GM18907 (cell line): Measurements from ENCODE around the gene IRF5.

Experiments
- ATAC-seq: cut with Tn5 transposase; IDR thresholded peaks from one replicate; pipeline ENCODE4 v1.9.1; 2021; ENCODE audit warnings: mild to moderate bottlenecking, moderate library complexity; ENCODE audit not compliant: unreplicated experiment

Gene IRF5

GRCh38 chr7:128919881-128920799 lies 17.6 kb upstream of the IRF5 start:
- no peak for ATAC-seq

DNA sequence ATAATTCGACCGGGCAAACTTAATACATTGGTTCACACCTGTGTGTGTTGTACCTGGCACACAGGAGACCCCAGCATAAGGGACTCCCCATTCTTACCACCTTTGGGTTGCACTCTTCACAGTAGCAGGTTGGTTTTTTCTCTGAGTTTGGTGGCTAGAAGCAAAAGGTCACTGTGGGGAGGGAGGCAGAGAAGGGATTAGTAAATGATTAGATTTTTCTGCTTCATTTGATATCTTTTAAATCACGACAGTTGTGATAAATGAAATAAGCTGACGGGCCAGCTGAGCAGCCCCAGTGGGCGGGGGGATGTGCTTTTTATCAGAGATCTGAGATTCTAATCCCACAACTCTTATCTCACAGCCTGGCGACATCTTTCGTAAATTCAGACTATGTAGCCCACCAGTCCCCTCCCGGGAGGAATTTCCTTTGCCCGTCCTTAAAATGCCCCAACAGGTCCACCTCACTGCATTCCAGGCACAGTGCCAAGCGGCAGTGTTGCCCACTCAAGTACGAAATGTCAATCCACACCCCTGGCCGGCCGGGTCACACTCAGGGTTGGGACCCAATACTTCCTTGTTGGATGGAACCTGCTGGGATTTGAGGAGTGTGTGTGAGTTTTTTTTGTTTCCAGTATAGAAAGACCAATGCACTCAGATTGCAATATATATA lies 16.7 kb upstream of the IRF5 start:
- no peak for ATAC-seq

DNA sequence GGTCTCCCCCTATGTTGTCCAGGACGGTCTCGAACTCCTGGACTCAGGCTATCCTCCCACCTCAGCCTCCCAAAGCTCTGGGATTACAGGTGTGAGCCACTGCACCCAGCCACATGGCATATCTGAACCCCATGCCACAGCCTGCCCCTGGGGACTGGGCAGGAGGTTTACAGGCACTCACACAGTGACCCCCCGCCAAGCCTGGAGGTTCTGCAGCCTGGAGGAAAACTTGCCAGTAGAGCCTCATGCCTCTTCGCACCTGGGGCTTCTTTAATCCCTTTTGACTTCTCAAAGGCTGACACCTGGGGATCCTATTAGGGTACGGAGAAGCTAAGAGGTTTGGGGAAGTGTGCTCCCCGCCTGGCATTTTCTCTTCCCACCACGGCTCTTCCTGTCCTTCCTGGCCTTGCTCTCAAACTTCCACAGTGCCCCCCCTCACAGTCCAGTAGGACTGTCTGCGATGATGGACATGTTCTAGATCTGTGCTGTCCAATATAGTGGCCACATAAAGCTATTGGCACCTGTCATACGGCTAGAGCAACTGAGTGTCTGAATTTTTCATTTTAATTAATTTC lies 15.8 kb upstream of the IRF5 start:
- no peak for ATAC-seq

DNA sequence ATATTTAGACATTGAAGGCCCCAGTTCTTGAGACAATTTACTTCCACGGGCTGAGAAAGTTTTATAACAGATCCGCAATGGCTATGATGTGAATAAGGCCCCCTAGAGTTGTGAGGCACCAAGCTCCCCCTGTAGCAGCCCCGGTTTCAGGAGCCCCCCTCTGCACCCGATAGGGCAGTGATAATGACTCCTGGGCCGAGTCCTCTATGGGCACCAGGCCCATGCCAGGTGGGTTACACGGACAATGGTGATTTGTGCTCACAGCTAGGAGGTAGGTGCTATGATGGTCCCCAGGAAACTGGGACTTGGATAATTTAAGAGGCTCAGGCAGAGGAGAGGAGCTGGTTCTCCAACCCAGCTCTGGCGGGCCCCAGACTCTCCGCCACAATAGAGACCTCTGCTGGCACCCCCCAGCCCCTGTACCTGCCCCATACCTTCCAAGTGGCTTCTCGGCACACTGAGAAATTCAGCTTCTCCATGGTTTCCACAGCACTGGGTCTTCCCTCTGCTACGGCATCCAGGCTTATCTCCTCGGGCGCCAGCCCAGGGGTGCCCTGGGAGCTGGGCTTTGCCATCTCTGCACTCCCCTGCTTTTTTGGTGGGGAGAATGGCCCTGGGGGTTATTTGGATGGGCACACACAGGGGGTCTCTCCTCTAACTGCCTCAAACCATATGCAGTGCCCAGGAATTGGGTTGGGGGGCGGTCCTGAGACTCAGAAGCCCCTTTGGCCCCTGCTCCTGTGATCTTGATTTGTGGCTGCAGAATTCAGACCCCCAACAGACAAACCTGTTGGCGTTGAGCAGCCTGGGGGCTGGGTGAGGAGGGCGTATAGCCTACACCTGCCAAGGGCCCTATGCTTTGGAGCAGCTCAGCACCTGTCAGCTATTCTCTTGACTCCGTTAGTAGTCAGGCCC lies 15.0 kb upstream of the IRF5 start:
- no peak for ATAC-seq

GRCh38 chr7:128923411-128923800 lies 14.3 kb upstream of the IRF5 start:
- ATAC-seq: no peak

DNA sequence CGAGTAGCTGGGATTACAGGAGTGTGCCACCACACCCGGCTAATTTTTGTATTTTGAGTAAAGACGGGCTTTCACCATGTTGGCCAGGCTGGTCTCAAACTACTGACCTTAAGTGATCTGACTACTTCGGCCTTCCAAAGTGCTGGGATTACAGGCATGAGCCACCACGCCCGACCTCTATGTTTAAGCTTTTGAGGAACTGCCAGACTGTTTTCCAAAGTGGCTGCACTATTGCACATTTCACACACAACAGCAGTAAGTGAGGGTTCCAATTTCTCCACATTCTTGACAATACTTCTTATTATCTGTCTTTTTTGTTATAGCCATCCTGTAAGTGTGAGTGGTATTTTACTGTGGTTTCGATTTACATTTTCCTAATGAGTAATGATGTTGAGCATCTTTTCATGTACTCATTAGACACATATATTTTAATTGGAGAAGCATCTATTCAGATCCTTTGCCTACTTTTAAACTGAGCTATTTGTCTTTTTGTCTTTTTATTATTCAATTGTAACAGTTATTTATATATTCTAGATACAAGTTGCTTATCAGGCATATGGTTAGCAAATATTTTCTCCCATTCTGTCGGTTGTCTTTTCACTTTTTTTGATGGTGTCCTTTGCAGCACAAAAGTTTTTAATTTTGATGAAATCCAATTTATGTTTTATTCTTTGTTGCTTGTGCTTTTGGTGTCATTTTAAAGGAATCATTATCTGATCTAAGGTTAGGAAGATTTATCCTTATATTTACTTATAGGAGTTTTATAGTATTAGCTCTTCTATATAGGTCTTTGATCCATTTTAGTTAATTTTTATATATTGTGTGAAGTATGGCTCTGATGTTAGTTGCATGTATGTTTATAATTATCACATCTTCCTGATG lies 12.8 kb upstream of the IRF5 start:
- no peak for ATAC-seq

DNA sequence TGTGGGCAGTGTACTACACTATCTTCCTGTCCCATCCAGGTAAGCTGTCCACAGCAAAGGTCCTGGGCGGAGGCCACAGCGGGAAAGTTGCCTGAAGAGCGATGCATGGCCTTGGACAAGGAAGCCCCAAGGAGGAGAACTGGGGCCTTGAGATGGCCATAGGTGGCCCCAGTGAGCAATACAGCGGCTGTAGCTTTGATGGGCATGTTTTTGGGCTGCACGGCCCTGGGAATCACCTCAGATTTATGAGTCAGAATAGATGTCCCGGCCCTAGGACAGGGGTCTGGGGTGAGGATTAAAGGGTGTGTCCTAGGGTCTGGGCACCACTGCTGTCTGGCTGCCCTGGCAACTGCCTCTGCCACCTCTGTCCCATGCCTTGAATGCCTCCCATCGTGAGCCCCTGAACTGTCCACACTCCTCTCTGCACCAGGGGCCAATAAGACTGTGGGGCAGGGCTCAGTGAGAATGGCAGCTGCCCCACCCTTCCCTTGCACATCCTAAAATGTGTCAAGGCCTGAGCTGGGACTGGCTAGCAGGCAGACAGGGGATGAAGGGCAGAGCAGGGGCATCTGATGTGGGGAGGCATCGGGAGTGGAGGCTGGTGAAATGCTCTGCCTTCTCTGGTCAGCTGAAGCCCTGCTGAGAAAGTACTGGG lies 9.4 kb upstream of the IRF5 start:
- no peak for ATAC-seq

DNA sequence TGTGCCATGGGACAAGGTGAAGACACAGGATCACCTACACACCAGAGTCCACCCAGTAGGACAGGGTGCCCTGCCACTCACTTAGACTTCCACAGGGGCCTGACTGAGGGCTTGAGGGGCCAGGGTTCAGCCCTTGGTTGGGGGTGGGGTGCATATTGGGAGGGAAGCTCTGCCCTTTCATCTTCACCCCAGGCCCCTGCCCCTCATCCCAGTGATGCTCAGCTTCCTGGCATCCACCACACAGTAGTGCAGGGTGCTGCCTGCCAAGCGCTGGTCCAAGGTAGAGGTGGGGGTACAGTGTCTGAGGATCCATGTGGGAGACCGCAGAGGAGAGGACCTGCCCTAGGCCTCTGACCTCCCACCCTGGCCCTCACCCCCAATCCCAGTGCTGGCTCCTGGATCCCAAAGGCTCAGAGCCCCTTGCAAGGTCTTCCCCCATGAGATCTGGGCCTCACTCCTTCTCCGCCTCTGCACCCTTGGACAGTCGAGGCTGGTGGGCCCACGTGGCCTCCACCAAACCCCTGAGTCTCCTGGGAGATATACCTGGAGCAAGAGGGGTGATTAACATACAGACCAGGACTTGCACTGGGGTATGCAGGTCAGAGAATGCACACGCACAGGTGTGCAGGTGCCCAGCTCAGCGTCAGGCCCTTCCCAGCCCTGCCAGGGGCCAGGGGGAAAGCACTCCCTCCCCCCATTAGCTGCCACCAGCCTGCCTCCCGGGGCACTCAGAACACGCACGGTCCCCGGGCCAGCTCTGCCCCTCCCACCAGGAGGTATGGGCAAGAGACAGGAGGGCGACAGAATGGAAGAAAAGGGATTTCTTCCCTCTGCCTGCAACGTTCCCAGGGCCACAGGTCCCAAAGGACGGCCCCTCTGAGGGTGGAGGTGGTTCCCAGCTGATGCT lies 8.6 kb upstream of the IRF5 start:
- no peak for ATAC-seq

GRCh38 chr7:128931190-128931798 lies 6.4 kb upstream of the IRF5 start:
- no peak for ATAC-seq

DNA sequence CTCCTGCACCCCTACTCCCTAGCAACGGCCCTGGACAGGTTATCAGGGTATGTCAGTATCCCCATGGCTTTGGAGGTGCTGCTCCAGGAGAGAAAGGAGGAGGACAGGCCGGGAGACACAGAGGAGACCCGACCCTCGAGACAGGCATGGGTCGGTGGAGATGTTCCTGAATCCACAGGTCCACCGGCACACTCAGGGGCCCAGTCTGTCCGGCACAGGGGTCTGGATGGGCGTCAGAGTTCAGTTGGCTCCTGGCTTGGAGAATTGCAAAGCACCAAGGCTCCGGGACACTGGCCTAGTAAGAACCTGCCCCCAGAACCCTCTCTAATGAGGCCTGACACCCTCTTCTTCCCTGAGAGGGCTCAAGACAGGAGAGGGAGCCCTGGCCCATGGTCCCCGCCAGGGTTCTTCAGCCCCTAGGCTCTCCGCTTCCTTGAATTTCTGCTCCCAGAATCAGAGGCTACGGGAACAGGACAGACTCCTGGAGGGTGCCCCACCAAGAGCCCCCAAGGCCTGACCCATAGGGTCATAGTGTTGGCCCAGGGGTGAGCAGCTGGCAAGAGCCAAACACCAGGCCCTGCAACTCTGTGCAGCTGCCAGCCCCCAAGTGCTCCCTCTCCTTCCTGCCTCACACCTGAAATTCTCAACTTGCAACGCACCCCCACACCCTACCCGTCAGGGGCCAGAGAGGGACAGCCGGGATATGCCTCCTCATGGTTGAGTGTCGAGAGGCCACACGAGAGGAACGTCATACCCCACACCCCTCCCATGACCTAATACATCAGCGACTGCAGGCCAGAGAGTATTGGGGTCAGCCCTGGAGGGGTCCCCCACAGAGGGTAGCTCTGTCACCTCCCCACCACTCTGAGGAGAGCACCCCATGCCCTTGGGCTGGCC lies 5.5 kb upstream of the IRF5 start:
- no peak for ATAC-seq

- no peak for ATAC-seq
These were observed 4.9 kb upstream of the IRF5 start for GRCh38 chr7:128932862-128933179.

GRCh38 chr7:128933180-128933891 lies 4.4 kb upstream of the IRF5 start:
- no peak for ATAC-seq

DNA sequence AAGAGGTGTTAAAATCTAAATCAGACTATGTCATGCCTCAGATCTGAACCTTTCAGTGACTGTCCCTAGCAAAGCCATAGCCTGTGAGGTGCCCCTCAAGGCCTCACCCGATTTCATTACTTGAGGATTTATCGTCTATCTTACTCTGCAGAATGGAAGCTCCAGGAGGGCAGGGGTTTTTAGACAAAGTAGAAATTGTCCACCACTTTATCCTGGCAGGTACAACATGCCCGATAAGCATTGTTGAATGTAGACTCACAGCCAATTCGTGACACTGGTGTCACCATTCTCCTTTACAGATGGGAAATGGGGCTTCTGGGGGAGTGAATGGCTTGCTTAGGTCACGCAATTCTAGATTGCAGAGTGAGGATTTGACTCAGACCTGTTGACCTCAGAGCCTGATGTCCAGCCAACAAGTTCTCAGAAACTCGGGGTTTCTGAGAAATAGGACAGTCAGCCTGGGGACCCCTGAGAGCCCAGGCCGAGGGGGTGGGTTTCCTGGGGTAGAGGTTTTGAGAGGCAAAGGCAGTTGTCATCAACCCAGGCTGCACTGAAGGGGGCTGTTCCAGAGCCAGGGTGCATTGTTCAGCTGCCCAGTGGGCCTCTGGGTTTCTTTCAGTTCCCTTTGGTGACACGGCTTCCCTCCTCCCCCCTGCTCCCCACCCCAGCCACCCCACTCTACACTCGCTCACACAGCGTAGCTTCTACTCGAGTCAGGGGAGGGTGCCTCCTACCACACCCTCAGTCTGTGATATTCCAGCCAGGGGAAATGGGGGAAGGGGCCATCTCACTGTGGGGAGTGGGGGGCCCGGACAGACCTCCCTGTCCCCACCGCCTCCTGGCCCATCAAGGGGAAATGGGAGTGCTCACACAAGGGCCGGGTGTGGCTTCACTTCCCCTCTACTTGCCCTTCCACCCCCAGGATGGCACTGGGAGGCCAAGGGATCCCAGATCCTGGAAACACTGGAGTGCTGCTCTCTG lies 3.1 kb upstream of the IRF5 start:
- ATAC-seq: peak; percentile 37

GRCh38 chr7:128935342-128935730 lies 2.4 kb upstream of the IRF5 start:
- no peak for ATAC-seq

- ATAC-seq: no peak
These were observed 929 bp upstream of the IRF5 start for GRCh38 chr7:128936798-128937197.
